ACC112 (cell line): Measurements from ENCODE around the gene PEAK1.
A peak's percentile ranks its signal among the peaks of the same experiment; 100 is the strongest.

Experiments
- H2AFZ ChIP-seq: fragments of 200-600 bp; sonication (generic); one replicate; pipeline ENCODE4 v1.6.0; 2017; ENCODE audit warnings: antibody characterized with exemption, low read length; ENCODE audit not compliant: unreplicated experiment
- H3K27ac ChIP-seq: fragments of 200-600 bp; sonication (generic); 2 replicates; pipeline ENCODE4 v1.5.1; 2014; ENCODE audit warnings: low read depth, mild to moderate bottlenecking, antibody characterized with exemption, low read length, moderate library complexity
- H3K27me3 ChIP-seq: fragments of 200-600 bp; sonication (generic); 2 replicates; pipeline ENCODE4 v1.6.1; 2014; ENCODE audit warnings: mild to moderate bottlenecking, antibody characterized with exemption, low read length, moderate library complexity, mixed read lengths; ENCODE audit not compliant: insufficient read depth
- H3K36me3 ChIP-seq: fragments of 200-600 bp; sonication (generic); 2 replicates; pipeline ENCODE4 v1.6.1; 2016; ENCODE audit warnings: mild to moderate bottlenecking, antibody characterized with exemption, low read length, moderate library complexity, mixed read lengths; ENCODE audit not compliant: insufficient read depth
- H3K4me1 ChIP-seq: fragments of 200-600 bp; sonication (generic); one replicate; pipeline ENCODE4 v1.6.1; 2016; ENCODE audit warnings: low read length, mixed read lengths; ENCODE audit not compliant: insufficient read depth, unreplicated experiment, control insufficient read depth
- H3K4me3 ChIP-seq: fragments of 200-600 bp; sonication (generic); 2 replicates; pipeline ENCODE4 v1.5.1; 2014; ENCODE audit warnings: mild to moderate bottlenecking, low read depth, low read length
- H3K79me2 ChIP-seq: fragments of 200-600 bp; sonication (generic); one replicate; pipeline ENCODE4 v1.6.0; 2016; ENCODE audit warnings: low read length; ENCODE audit not compliant: control insufficient read depth, unreplicated experiment, insufficient read depth

The PEAK1 gene

DNA sequence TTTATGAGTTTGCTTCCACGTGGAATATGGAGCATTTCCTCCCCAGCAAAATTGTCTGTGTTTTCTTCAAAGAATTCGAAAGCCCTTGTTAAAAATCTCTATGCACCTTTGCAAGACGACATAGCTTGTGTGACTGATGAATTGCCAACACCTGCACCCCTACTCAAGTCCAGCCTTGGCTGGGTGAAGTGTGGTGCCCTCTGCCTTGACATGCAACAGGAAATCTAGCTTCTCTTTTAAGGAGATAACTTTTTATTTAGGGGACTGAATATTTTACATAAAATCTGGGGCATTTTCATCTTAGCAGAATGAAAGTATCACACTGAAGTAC, 1.4 kb upstream of the PEAK1 start:
- no peaks in the 10 kb centered on the region for H3K27me3 ChIP-seq
- no peak overlapping the region for H2AFZ ChIP-seq
- H3K36me3 ChIP-seq, result no peaks in the 10 kb centered on the region
- peak overlapping the region; percentile 87 for H3K27ac ChIP-seq
- peaks cover 85% of the 10 kb centered on the region for H3K79me2 ChIP-seq
- peak overlapping the region; percentile 94 for H3K4me3 ChIP-seq
- H3K4me1 ChIP-seq, result peaks cover 26% of the 10 kb centered on the region

GRCh38 chr15:77420610-77421369, 886 bp upstream of the PEAK1 start, which contains the start of gene HMG20A:
HMG20A (plus strand) TSS chr15:77420888; CDS start chr15:77458408, 37,520 bp downstream.
- peak within 1 kb of the TSS; percentile 87 for H3K27ac ChIP-seq

DNA sequence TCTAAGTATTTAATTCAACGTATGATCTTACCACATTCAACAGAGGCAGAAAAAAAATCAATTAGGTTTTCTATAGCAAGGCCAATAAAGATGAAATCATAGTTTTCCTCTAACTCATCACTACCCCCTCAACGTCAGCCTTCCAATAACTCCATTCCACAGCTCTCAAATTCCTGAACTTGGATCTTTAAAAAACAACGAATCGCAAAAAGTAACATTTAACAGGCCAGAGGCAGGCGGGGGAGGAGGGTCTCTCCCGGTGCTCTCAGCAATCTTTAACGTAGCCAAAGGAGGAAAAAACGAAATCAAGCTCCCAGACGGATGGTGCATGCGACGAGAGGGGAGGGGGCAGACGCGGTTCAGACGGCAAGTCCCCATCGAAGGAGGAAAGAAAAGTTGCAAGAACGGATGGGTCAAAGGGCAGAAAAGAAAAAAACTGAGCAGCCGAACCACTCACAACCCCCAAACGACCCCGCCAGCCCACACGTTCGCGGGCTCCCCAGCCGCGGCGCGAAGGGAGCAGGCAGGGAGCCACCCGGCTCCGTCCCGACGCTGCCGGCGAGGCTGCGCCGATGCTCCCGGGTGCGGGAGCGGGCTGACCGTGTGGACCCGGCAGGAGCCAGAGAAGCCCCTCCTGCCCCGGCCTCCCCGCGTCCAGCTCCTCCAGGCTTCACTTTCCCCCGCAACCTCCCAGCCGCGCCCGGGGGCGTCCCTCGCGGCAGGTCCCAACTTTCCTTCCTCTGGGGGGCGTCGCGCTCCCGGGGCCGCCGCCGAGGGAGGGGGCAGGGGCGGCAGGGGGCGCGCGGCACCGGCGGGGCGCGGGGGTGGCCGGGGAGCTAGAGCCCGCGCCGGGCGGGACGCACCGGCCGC, 703 bp downstream of the PEAK1 start:
- H3K79me2 ChIP-seq, result peaks cover 86% of the 10 kb centered on the region
- peaks cover 36% of the 10 kb centered on the region for H3K4me1 ChIP-seq
- no peaks in the 10 kb centered on the region for H3K27me3 ChIP-seq
- H3K4me3 ChIP-seq, result peak overlapping the region; percentile 97
- H3K36me3 ChIP-seq, result no peaks in the 10 kb centered on the region
- peak overlapping the region; percentile 74 for H3K27ac ChIP-seq
- H2AFZ ChIP-seq, result peak overlapping the region; percentile 13

More at GRCh38 chr15:77420610-77421369, 886 bp upstream of the PEAK1 start, which contains the start of gene HMG20A:
- no peaks in the 10 kb centered on the region for H3K36me3 ChIP-seq
- no peaks in the 10 kb centered on the region for H3K27me3 ChIP-seq
- H2AFZ ChIP-seq, result peak within 1 kb of the TSS; percentile 96
- H3K4me3 ChIP-seq, result peak within 1 kb of the TSS; percentile 97
- H3K79me2 ChIP-seq, result peaks cover 86% of the 10 kb centered on the region
- H3K4me1 ChIP-seq, result peaks cover 32% of the 10 kb centered on the region

GRCh38 chr15:77418391-77418965, 1.4 kb downstream of the PEAK1 start:
- no peaks in the 10 kb centered on the region for H3K27me3 ChIP-seq
- H2AFZ ChIP-seq, result no peak overlapping the region
- peaks cover 85% of the 10 kb centered on the region for H3K79me2 ChIP-seq
- peaks cover 32% of the 10 kb centered on the region for H3K4me1 ChIP-seq
- H3K4me3 ChIP-seq, result peak overlapping the region; percentile 97
- H3K27ac ChIP-seq, result peak overlapping the region; percentile 74
- H3K36me3 ChIP-seq, result no peaks in the 10 kb centered on the region

- no peak overlapping the region for H2AFZ ChIP-seq
- H3K27ac ChIP-seq, result peak overlapping the region; percentile 74
- no peaks in the 10 kb centered on the region for H3K27me3 ChIP-seq
- no peaks in the 10 kb centered on the region for H3K36me3 ChIP-seq
- H3K4me3 ChIP-seq, result peak overlapping the region; percentile 97
- H3K4me1 ChIP-seq, result peaks cover 31% of the 10 kb centered on the region
- H3K79me2 ChIP-seq, result peaks cover 83% of the 10 kb centered on the region
These were observed 2.3 kb downstream of the PEAK1 start for GRCh38 chr15:77417602-77418001.

GRCh38 chr15:77416954-77417353, 3.0 kb downstream of the PEAK1 start:
- Histone ChIP-seq H3K4me1 (peaks cover 31% of the 10 kb centered on the region), H3K79me2 (peaks cover 84% of the 10 kb centered on the region), H3K4me3 (peak overlapping the region; percentile 38; the same call in 1 of the 2 replicates), H3K27ac (no peak overlapping the region), H3K27me3 (no peaks in the 10 kb centered on the region), H3K36me3 (no peaks in the 10 kb centered on the region), H2AFZ (no peak overlapping the region)

GRCh38 chr15:77416148-77416455, 3.8 kb downstream of the PEAK1 start:
- Histone ChIP-seq H3K36me3 (no peaks in the 10 kb centered on the region), H2AFZ (no peak overlapping the region), H3K79me2 (peaks cover 84% of the 10 kb centered on the region), H3K4me1 (peaks cover 26% of the 10 kb centered on the region), H3K27ac (0 out of 2 replicates have a peak overlapping the region, but pooled peaks have one; percentile 16), H3K27me3 (no peaks in the 10 kb centered on the region), H3K4me3 (peak overlapping the region; percentile 26; the same call in 1 of the 2 replicates)

GRCh38 chr15:77415450-77416147, 4.3 kb downstream of the PEAK1 start:
- H3K4me1 ChIP-seq, result peaks cover 26% of the 10 kb centered on the region
- H3K4me3 ChIP-seq, result no peak overlapping the region
- no peak overlapping the region for H3K27ac ChIP-seq
- peaks cover 85% of the 10 kb centered on the region for H3K79me2 ChIP-seq
- H2AFZ ChIP-seq, result no peak overlapping the region
- no peaks in the 10 kb centered on the region for H3K36me3 ChIP-seq
- H3K27me3 ChIP-seq, result no peaks in the 10 kb centered on the region

- Histone ChIP-seq H3K79me2 (peaks cover 92% of the 10 kb centered on the region), H3K4me3 (no peak overlapping the region), H3K4me1 (peaks cover 32% of the 10 kb centered on the region)
These were observed 5.0 kb downstream of the PEAK1 start for GRCh38 chr15:77414789-77415442.

More at GRCh38 chr15:77414789-77415442, 5.0 kb downstream of the PEAK1 start:
- no peak overlapping the region for H3K27ac ChIP-seq
- H3K27me3 ChIP-seq, result no peaks in the 10 kb centered on the region
- no peaks in the 10 kb centered on the region for H3K36me3 ChIP-seq
- no peak overlapping the region for H2AFZ ChIP-seq
